Measurements from ENCODE around the gene ZNF543.

ZNF543 gene

DNA sequence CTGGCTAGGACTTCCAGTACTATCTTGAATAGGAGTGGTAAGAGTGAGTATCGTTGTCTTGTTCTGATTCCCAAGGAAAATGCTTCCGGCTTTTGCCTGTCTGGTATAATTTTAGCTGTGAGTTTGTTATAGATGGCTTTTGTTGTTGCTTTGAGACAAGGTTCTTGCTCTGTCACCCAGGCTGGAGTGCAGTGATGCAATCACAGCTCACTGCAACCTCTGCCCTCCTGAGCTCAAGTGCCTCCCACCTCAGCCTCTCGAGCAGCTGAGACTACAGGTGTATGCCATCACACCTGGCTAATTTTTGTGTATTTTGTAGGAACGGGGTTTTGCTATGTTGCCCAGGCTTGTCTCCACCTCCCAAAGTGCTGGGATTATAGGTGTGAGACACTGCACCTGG, 6.1 kb upstream of the ZNF543 start:
- Histone ChIP-seq H3K79me2 (ENCODE audit: control insufficient read depth, low read length) (no peaks in the 10 kb centered on the region), H3K36me3 (ENCODE audit: control insufficient read depth, low read length) (no peaks in the 10 kb centered on the region), H3K27ac (ENCODE audit: low read depth, low read length) (no peak overlapping the region), H3F3A (ENCODE audit: control insufficient read depth, insufficient read depth) (no peaks in the 10 kb centered on the region), H4K20me1 (ENCODE audit: control insufficient read depth, insufficient read depth, low read depth, low read length) (no peaks in the 10 kb centered on the region), H3K9me3 (ENCODE audit: control insufficient read depth, insufficient read depth, low read length) (peaks cover 15% of the 10 kb centered on the region), H3K9me2 (replicated peaks; ENCODE audit: control insufficient read depth, low read length) (no peaks in the 10 kb centered on the region), H3K4me2 (ENCODE audit: low read length) (no peak overlapping the region), H3K4me1 (ENCODE audit: control insufficient read depth, low read length) (no peaks in the 10 kb centered on the region), H3K4me3 (ENCODE audit: low read length) (no peak overlapping the region), H3K27me3 (ENCODE audit: control insufficient read depth, low read length) (no peaks in the 10 kb centered on the region)
- TF ChIP-seq, protein P1, sequence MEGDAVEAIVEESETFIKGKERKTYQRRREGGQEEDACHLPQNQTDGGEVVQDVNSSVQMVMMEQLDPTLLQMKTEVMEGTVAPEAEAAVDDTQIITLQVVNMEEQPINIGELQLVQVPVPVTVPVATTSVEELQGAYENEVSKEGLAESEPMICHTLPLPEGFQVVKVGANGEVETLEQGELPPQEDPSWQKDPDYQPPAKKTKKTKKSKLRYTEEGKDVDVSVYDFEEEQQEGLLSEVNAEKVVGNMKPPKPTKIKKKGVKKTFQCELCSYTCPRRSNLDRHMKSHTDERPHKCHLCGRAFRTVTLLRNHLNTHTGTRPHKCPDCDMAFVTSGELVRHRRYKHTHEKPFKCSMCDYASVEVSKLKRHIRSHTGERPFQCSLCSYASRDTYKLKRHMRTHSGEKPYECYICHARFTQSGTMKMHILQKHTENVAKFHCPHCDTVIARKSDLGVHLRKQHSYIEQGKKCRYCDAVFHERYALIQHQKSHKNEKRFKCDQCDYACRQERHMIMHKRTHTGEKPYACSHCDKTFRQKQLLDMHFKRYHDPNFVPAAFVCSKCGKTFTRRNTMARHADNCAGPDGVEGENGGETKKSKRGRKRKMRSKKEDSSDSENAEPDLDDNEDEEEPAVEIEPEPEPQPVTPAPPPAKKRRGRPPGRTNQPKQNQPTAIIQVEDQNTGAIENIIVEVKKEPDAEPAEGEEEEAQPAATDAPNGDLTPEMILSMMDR (IDR thresholded peaks at IDR 0.05; ENCODE audit: low read depth, low read length, poor library complexity, severe bottlenecking): no peak
- no peak for TF ChIP-seq EZH2phosphoT487 (IDR thresholded peaks at IDR 0.05; ENCODE audit: borderline replicate concordance, low read length)

DNA sequence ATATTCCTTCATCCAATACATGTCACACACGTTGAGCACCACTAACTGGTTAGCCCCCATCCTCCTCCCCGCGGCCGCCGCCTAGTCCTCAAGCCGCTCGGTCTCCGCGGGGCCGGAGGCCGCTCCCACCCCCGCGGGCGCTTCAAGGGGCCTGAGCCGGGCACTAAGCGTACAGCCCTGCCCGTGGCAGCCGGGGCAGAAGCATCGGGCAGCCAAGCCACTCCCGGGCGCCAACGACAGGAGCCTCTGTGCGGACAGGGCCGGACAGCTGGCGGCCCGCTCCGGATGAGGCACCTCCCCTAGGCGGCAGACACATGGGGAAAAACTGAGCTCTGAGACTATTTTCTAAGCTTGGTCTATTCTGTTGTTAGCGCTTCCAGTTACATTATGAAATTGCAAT, 2.8 kb upstream of the ZNF543 start:
- no peak overlapping the region for H3K4me2 ChIP-seq (ENCODE audit: low read length)
- no peaks in the 10 kb centered on the region for H3K9me2 ChIP-seq (replicated peaks; ENCODE audit: control insufficient read depth, low read length)
- no peaks in the 10 kb centered on the region for H3K36me3 ChIP-seq (ENCODE audit: control insufficient read depth, low read length)
- H3K27me3 ChIP-seq (ENCODE audit: control insufficient read depth, low read length): no peaks in the 10 kb centered on the region
- no peaks in the 10 kb centered on the region for H3K79me2 ChIP-seq (ENCODE audit: control insufficient read depth, low read length)
- H3K9me3 ChIP-seq (ENCODE audit: control insufficient read depth, insufficient read depth, low read length): peaks cover 37% of the 10 kb centered on the region
- H3K4me3 ChIP-seq (ENCODE audit: low read length): no peak overlapping the region
- no peak overlapping the region for H3K27ac ChIP-seq (ENCODE audit: low read depth, low read length)
- peaks cover 14% of the 10 kb centered on the region for H3K4me1 ChIP-seq (ENCODE audit: control insufficient read depth, low read length)
- TF ChIP-seq, protein P1 (IDR thresholded peaks at IDR 0.05; ENCODE audit: low read depth, low read length, poor library complexity, severe bottlenecking): no peak
- TF ChIP-seq EZH2phosphoT487 (IDR thresholded peaks at IDR 0.05; ENCODE audit: borderline replicate concordance, low read length): no peak
- H3F3A ChIP-seq (ENCODE audit: control insufficient read depth, insufficient read depth): no peaks in the 10 kb centered on the region
- no peaks in the 10 kb centered on the region for H4K20me1 ChIP-seq (ENCODE audit: control insufficient read depth, insufficient read depth, low read depth, low read length)

DNA sequence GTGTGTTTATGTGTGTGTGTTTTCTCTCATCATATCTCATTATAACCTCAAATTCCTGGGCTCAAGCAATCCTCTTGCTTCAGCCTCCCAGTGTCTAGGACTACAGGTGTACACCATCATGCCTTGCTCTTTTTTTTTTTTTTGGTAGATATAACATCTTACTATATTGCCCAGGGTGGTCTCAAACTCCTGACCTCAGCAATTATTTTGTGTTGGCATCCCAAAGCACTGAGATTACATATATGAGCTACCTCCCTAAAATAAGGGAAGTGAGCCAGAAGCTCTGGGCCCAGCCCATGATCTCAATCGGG, 448 bp upstream of the ZNF543 start:
- peaks cover 14% of the 10 kb centered on the region for H3K4me1 ChIP-seq (ENCODE audit: control insufficient read depth, low read length)
- no peaks in the 10 kb centered on the region for H4K20me1 ChIP-seq (ENCODE audit: control insufficient read depth, insufficient read depth, low read depth, low read length)
- TF ChIP-seq, protein P1 (IDR thresholded peaks at IDR 0.05; ENCODE audit: low read depth, low read length, poor library complexity, severe bottlenecking): no peak
- TF ChIP-seq EZH2phosphoT487 (IDR thresholded peaks at IDR 0.05; ENCODE audit: borderline replicate concordance, low read length): no peak

DNA sequence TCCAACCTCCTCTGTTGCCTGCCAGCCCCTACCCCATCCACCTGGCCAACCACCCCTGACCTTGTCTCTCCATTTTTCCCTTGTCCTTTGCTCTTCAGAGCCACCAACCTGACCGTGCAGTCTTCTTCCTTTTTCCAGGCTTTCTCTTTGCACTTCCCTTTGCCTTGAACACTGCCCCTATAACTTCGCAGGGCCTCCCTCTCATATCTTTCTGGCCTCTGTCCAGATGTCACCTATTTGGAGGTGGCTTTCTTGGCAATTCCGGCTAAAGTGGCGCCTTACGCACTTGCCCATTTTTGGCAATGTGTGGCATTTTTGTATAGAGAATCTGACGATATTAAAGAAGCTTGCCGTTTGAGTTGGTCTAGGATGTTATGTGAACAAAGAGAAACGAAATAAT, 844 bp downstream of the ZNF543 start:
- Histone ChIP-seq H4K20me1 (ENCODE audit: control insufficient read depth, insufficient read depth, low read depth, low read length) (no peaks in the 10 kb centered on the region), H3K4me2 (ENCODE audit: low read length) (peak overlapping the region; percentile 62), H3K9me3 (ENCODE audit: control insufficient read depth, insufficient read depth, low read length) (peaks cover 35% of the 10 kb centered on the region), H3F3A (ENCODE audit: control insufficient read depth, insufficient read depth) (no peaks in the 10 kb centered on the region), H3K36me3 (ENCODE audit: control insufficient read depth, low read length) (no peaks in the 10 kb centered on the region), H3K4me3 (ENCODE audit: low read length) (peak overlapping the region; percentile 74), H3K27me3 (ENCODE audit: control insufficient read depth, low read length) (no peaks in the 10 kb centered on the region), H3K9me2 (replicated peaks; ENCODE audit: control insufficient read depth, low read length) (no peaks in the 10 kb centered on the region), H3K27ac (ENCODE audit: low read depth, low read length) (no peak overlapping the region), H3K79me2 (ENCODE audit: control insufficient read depth, low read length) (no peaks in the 10 kb centered on the region), H3K4me1 (ENCODE audit: control insufficient read depth, low read length) (peaks cover 14% of the 10 kb centered on the region)
- TF ChIP-seq EZH2phosphoT487 (IDR thresholded peaks at IDR 0.05; ENCODE audit: borderline replicate concordance, low read length): no peak
- TF ChIP-seq, protein P1 (IDR thresholded peaks at IDR 0.05; ENCODE audit: low read depth, low read length, poor library complexity, severe bottlenecking): no peak

More for the DNA sequence above, 448 bp upstream of the ZNF543 start:
- Histone ChIP-seq H3K9me2 (replicated peaks; ENCODE audit: control insufficient read depth, low read length) (no peaks in the 10 kb centered on the region), H3K27me3 (ENCODE audit: control insufficient read depth, low read length) (no peaks in the 10 kb centered on the region), H3K4me2 (ENCODE audit: low read length) (peak overlapping the region; percentile 62), H3K4me3 (ENCODE audit: low read length) (peak overlapping the region; percentile 74), H3K36me3 (ENCODE audit: control insufficient read depth, low read length) (no peaks in the 10 kb centered on the region), H3K79me2 (ENCODE audit: control insufficient read depth, low read length) (no peaks in the 10 kb centered on the region), H3F3A (ENCODE audit: control insufficient read depth, insufficient read depth) (no peaks in the 10 kb centered on the region), H3K9me3 (ENCODE audit: control insufficient read depth, insufficient read depth, low read length) (peaks cover 40% of the 10 kb centered on the region), H3K27ac (ENCODE audit: low read depth, low read length) (no peak overlapping the region)

Data from DOHH2 (cell line).